HG02798 (cell line): Measurements from ENCODE around the gene CARS1.

Source experiments
- ATAC-seq: cut with Tn5 transposase; IDR thresholded peaks from one replicate; pipeline ENCODE4 v1.9.1; 2021; ENCODE audit warnings: mild to moderate bottlenecking; ENCODE audit not compliant: unreplicated experiment, poor library complexity

Gene CARS1

DNA sequence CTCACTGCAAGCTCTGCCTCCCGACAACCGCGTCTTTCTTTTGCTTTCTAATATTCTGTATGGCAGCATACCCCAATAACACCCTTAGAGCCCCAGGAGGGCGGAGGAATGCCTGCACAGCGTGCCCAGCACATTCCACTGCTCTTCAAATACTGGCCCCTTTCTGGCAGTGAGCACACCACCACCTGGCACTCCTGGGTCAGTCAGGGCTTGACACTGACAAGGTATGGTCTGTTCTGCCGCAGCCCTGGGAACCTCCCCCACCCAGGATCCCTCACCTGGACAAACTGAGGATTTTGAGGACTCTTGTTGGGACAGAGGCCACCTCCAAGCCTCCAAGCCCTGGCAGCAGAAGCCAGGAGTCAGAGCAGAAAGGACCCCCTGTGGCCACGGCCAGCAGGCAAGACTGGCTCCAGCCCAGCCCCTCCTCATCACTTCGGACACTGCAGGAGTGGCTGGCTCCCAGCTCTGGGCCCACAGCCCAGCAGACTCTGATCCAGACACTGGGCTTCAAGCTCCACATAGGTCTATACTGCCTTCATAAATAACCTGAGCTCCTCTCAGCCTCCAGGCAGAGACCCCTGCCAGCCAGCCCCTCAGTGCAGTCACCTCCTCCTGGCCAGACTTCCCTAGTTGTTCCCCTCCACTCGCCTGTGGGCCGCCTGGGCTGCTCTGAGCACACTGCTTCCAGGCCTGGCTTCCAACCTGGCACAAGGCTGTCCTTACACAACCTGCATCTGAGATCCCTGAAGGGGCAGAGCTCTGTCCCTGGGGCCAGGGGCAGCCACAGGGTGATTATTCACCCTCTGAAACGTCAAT is 14.5 kb downstream of the CARS1 start:
- ATAC-seq = no peak

DNA sequence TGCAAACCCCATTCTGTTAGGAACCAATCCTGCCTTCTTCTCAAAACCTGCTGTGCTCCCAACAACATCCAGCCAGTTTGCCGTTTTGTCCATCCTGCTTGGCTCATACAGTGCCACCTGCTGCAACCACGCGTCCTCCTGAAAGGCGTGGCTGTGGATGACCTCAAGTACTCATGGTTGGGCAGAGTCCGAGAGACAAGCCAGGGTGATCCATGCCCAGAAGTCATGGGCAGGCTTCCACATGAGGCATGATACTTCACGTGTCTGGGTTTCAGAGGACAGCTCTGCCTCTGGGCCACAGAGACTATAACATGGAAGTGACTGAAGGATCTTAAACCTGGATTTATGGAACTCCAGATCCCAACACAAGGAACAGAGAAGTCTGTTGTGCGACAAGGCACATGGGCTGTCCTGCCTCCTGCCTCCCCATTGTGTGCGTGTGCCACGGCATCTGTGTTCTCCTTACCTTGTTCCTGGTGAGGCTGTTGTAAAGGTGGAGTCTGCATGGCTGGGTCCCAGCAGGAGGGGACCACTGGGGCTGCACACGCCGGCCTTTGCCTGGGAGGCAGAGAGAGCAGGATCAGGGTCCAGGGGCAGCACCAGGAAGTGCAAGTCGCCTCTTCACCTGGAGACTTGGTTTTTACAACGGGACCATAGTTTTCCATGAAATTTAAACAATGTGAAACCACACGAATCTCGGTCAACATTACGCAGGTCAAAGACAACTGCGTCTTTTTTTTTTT is 15.4 kb downstream of the CARS1 start:
- ATAC-seq = no peak

DNA sequence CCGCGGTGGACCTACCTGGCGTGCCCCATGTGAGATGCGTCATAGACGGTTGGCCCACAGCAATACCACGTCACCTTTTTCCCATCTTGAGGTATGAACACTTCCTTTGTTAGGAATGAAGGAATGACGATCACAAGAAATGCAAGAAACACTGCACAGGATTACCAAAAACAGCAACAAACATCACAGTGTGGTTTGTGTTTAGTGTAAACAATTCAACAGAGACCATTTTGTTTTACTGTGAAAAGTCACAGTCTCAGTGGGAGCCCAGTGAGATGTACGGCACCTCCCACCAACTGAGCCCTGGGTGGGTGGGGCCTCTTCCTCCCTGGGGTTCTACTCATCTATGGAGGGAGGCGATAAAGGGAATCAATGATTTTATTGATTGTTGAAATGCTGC is 16.3 kb downstream of the CARS1 start:
- ATAC-seq = no peak

DNA sequence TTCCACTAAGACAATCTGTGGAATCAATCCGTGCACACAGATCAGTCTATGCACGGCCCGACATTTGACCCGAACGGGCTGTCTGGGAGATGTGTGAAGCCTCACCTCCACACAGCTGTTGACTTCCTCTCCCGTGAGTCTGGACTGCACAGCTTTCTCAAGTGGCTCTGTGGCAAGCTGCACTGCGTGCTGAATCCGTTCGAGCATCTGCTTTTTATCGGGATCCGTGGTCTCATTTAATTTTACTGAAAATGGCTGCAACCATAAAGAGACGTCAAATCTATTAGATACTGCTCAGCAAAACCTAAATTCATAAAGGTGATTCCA is 19.3 kb downstream of the CARS1 start:
- no peak for ATAC-seq

DNA sequence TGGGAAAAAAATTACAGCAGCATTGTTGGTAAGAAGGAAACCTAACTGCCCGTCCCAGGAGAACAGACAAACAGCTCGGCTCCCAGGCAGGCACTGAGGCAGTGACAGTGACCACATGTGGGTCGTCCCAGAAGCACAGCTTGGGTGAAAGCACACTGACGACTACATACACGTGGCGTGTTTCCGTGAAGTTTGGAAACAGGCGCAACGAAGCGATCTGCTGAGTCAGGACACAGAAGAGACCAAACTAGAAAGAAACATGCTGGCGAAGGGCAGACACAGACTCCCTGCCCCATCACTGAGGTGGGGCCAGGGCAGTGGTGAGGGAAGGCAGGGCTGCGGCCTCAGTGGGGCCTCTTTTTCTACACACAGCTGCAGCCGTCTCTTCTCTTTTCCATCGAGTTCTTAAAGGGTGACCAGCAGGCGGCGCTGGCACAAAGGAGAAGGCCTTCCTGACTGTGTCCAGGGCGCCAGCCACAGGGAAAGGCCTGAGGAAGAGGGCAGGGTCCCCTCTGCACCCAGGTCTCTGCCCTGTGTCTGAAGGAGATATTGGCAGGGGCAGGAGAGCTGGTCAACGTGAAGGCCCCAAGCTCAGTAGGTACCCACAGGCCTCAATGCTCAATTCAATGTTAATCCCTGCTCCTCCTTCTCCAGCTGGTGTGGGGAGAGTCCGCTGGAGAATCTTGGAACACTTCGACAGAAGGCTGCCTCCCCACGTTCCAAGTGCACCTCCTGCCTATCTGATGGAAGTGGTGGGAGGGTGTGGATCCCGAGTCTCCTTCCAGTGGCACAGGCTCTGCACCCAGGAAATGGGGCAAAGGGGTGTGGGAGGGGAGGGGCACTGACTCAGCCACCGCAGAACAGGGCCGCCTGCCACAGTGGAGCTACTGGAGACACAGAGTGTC is 19.9 kb downstream of the CARS1 start:
- no peak for ATAC-seq

DNA sequence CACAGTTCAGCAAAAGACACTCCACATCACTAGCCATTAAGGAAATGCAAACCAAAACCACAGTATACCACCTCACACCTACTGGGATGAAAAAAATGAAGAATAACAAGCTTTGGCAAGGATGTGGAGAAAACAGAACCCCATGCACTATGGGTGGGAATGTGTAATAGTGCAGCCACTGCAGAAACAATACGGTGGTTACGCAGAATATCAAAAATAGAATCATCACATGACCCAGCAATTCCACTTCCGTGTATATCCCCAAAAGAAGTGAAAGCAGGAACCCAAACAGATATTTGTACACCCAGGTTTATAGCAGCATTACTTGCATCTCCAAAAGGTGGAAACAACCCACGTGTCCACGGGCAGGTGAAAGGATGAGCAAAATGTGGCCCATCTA is 20.8 kb downstream of the CARS1 start:
- peak; percentile 36 for ATAC-seq

DNA sequence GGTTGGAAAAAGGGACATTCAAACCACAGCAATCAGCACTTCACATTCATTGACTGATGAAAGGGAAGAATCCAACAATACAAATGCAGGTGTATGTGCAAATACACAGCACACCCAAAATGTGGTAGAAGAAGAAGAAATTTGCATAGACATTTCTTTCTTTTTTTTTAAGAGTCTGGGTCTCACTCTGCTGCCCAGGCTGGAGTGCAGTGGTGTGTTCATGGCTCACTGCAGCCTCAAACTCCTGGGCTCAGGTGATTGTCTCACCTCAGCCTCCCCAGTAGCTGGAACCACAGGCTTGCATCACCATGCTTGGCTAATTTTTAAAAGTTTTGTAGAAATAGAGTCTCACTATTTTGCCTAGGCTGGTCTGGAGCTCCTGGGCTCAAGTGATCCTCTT is 21.9 kb downstream of the CARS1 start:
- ATAC-seq = no peak

DNA sequence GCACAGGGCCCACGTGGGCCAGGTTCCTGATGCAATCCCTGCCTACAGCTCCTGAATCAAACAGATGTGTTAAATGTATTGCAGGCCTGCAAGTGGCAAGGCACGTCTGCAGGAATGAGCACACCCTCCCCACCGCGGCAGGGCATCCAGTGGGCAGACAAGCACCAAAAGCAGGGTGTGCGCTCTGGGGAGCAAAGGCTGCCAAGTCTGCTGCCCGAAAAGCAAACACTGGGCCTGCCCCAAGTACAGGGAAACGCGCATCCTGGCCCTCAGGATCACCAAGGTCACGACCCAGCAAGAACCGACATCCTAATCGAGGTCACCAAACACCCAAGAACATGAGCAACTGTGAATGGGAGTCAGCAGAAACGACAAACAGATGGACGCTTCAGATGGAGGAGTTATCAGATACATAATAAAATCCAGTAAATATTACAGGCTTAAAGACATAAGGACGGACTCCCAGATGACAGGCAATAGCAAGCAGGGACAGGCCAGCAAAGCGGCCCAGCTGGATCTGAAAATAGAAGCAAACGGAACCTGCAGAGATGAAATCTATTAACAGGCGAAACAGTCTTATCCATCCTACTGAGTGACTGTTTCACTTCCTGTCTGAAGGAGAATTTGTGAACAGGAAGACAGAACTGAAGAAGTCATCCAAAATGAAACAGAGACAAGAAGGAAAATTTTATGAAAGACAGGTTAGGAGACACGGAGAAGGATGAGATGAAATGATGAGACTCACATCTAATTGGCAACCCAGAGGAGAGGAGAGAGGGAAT is 26.7 kb downstream of the CARS1 start:
- ATAC-seq = no peak

DNA sequence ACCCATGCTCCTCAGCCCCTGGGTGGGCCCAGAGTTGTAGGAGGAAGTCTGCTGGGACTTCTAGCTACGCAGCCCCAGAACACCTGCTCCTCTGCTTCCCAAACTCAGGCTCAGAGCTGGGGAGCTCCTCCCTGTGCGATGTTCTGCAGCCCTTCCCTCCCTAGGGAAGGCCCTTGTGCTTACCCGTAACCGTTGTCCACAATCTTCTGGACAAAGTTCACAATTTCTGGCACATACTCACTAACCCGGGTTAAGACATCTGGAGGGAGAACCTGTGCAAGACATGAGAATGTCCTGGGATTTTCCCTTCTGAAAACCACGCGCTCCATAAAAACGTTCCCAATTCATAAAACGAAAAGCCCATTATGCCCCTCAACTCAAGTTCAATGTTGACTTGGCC is 28.4 kb downstream of the CARS1 start:
- no peak for ATAC-seq

DNA sequence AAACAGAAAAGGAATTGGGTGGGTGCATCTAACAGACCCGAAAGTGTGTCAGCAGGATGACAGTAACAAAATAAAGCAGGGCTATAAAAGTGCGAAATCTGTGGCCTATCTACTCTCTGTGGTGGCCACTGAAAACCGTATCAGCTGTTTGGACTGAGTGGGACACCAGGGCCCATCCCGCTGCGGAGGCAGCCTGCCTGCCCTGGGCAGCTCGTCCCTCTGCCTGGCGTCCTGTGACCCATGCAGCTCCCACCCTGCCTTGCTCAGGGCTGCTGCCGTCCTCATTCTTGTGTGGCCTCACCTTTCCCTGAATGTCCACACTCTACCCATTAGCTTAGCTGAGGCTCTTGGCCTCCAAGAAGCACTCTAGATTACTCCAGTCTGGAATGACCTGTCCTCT is 30.4 kb downstream of the CARS1 start:
- no peak for ATAC-seq

DNA sequence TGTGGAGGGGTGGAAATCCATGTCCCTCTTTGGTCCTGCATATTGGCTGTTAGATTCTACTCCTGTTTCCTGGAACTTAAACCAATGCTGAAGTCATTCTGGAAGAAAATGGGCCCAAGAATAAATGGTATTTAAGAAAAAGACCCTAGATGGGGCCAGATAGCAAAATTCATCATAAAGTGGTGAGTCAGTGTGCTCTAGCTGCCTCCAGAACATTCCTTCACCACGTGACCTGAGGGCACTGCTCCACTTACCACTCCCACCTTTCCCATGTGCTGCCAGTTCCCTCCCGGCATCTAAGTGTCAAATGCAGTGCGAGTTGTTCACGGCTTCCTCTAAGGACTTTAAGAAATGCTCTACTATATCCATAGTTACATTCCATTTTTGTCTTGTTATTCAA is 34.2 kb downstream of the CARS1 start:
- no peak for ATAC-seq

DNA sequence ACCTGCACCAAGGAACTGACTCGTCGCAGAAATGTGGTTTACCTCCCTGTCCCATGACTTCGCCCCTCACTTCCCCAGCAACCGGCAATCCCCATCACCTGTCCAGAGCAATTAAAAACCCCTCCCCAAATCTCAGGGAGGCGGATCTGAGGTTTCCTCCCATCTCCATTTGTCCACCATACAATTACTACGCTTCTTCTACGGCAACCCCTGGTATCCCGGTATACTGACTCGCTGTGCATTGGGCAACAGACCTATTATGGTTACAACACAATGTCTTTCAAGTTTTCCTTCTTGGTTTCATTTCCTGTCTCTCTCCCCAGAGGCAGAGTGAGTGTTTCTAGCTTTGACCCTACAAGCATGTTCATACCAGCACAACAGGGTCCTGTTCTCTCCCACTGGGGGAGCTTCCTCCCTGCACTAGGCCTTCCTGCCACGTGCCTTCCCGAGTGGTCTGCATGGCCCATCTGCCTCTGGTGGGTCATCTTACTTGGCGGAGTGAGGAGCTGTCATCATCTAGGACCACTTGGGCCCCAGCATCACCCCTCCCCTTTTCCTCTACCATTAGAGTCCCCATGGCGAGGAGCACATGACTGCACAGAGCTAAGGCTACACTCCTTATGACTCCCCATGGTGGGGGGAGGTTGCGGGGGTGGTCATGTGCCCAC is 34.8 kb downstream of the CARS1 start:
- ATAC-seq = peak; percentile 57

DNA sequence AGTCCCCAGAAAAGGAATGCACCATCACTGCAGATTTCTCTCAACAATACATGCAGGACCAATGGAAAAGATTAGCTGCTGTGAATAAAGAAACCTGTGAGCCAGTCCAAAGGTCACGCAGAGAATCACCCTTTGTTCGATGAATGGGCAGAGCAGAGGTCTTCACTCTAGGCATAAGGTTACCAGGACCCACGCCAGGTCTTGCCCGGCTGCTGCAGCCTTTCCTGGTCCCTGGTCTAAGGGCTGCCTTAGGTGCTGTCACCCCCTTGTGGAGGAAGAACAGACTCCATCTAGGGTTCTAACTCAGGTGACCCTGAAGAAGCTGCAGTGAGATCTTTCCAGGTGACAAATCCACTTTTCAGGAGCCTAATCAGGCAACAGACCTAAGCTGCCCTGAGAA is 36.1 kb downstream of the CARS1 start:
- ATAC-seq = no peak

DNA sequence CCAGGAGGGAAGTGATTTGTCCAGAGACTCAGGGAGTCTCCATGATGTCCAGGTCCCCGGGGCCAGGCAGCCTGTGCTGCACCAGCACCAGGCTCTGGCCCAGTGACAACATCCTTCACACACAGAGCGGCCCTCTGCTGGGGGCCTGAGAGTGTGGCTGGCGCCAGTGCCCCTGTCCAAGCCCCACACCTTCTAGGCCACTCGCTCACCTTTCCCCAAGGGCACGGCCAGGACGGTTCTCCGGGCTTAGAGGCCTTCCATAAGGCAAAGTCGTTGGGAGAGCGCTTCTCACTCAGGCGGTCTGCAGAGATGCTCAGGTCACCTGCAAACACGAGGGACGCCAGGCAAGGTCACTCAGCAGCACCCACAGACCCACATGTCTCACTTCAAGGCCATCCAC is 37.2 kb downstream of the CARS1 start:
- no peak for ATAC-seq

DNA sequence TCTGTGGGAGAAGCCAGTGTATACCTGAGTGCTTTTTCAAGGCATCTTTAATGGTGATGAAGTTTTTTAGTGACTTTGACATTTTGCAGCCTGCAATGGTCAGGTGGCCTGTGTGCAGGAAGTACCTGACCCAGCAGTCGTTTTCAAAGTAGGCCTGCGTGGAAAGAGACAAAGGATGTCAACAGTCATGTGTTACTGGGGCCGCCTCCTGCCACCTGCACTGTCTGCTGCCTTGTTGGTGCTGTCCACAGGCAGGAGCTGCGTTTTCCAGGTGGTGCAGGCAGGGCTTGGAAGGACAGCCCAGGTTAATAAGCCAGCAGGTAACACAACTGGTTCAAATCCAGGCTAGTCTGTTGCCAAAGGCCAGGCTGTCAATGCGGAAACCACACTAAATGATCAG is 38.6 kb downstream of the CARS1 start:
- no peak for ATAC-seq

DNA sequence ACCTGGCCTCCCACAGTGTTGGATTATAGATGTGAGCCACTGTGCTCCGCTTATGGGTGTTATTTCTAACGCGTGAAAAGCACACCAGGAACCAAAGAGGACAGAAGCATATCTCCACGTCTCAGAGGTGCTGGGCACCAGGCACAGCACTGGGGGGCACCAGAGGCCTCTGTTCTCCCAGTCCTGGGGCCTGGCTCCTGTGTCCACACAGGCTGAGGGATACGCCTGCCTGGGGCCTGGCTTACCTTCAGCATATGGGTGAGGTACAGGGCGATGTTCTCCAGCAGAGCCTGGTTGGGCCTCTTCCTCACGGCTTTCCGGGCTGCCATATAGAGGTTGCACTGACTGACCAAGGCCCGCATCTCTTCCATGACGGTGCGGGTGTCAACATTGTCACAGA is 40.4 kb downstream of the CARS1 start:
- ATAC-seq = no peak

DNA sequence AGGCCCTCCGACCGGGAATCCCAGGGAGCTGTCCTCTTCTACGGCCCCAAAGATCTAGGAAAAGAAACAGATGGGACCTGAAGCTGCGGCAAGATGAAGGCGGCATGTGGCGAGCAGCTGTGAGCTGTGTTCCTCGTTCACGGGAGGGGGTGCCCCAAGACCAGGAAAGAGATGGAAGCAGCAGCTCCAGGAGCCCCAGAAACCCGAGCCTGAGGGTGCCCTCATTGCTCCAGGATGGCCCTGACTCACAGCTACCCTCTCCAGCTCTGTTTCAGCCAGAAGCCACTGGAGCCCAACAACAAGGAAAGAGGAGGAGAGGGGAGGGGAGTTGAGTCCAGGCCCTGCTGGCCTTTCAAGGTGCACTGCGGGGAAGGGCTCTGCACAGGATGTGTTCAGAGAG is 41.4 kb downstream of the CARS1 start:
- ATAC-seq = no peak

DNA sequence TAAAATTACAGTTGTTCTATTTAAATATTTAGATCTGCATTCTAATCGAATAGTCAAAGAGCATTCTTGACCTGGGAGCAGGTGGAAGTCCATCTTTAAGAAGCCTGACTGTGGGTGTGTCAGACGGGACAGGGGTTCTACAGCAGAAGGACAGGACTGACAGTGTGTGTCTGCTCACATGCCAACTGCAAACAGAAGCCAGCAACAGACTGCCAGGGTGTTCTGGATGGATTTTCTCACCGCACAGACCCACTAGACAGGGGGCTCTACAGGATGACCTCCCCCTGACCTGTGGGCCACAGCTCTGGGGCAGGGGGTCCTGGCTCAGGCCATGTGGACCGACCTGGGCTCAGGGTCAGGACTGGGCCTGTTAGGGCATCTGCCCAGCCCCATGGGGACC is 42.3 kb downstream of the CARS1 start:
- no peak for ATAC-seq

DNA sequence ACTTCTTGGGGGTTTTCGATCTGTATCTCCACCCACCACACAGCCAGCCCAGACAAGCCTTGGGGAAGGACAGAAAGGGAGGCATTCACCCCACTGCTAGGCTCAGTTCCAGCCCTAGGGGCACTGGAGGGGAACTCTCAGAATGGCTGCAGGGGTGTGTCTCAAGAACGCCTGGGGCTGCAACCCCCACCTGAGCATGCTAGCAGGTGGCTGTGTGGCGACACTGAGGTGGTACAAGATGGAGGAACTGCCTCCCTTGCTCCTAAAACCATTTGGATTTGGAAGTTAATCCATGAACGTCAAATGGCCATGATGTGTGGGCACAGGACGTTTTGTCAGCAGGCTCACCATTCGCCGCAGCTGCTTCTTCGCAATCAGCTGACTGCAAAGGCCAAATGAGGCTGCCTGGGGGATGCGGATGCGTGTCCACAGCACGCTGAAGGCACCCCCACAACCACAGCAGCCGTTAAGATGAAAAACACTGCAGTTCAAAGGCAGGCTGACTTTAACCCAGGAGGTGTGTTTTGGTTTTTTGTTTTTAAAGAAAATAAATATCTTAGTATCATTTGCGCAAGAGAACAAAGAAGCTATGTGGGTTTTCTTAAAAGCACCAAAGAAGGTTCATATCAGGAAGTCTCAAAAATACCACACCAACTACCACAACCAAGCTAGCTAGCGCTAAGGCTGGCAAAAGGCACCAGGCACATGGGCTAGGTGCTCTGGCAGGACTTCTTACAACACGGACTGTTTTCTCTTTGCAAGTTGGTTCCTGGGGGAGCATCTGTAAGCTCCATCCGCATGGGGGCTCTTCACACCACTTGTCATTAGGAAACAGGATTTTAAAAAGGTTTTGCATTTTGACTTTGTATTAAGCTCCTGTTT is 42.9 kb downstream of the CARS1 start:
- peak; percentile 49 for ATAC-seq
